CD4-positive, alpha-beta T cell (primary cell): Measurements from ENCODE around the gene AMBRA1. TPM values are rescaled to one million over a fixed set of nuclear protein-coding genes. Genes with fewer than 3 reads are reported as not detected.

ENCODE experiments used
- ATAC-seq: fragments of 200-7000 bp; cut with Tn5 transposase; one replicate; pipeline ENCODE4 v1.10.0; 2022; ENCODE audit warnings: mild to moderate bottlenecking; ENCODE audit not compliant: poor library complexity
- CTCF ChIA-PET: fragments of 350-600 bp; sonication (Branson Sonifier 250); formaldehyde crosslinking; loops from one replicate; lab custom pipeline; 2021; ENCODE audit warnings: antibody characterized with exemption, inconsistent platforms; lab: Charles Lee
- POLR2A ChIA-PET: fragments of 350-600 bp; sonication (Branson Sonifier 250); formaldehyde crosslinking; loops from one replicate; lab custom pipeline; 2021; ENCODE audit warnings: antibody characterized with exemption, inconsistent platforms; lab: Charles Lee
- DNase-seq, 14 experiments: peaks; one replicate each; pipeline ENCODE4 v3.0.0-alpha.2; 2013 to 2020; ENCODE audit warnings: mixed read lengths in 2 of 14
- H3K27ac ChIP-seq, 2 donors: one replicate each; pipeline versions ENCODE4 v1.5.1 to v1.7.0; 2013; ENCODE audit warnings: low read length in 2 of 2, low read depth in 1 of 2, mild to moderate bottlenecking in 1 of 2
- H3K27me3 ChIP-seq, 2 experiments: 1 replicate in 1 of 2; 2 replicates in 1 of 2; pipeline versions ENCODE4 v1.6.1 to v1.7.0; 2013; ENCODE audit warnings: low read length in 2 of 2, control low read depth in 1 of 2, mild to moderate bottlenecking in 1 of 2, moderate library complexity in 1 of 2; ENCODE audit not compliant: insufficient read depth in 2 of 2, control insufficient read depth in 1 of 2
- H3K36me3 ChIP-seq: one replicate; pipeline ENCODE4 v1.6.1; 2013; ENCODE audit warnings: low read length, control low read depth; ENCODE audit not compliant: insufficient read depth
- H3K4me1 ChIP-seq: one replicate; pipeline ENCODE4 v1.6.1; 2013; ENCODE audit warnings: low read length, control low read depth; ENCODE audit not compliant: insufficient read depth
- H3K4me3 ChIP-seq: one replicate; pipeline ENCODE4 v1.5.1; 2013; ENCODE audit warnings: mild to moderate bottlenecking, low read length, moderate library complexity
- H3K9me3 ChIP-seq, 2 experiments: 1 replicate in 1 of 2; 2 replicates in 1 of 2; pipeline versions ENCODE4 v1.6.1 to v1.7.0; 2013; ENCODE audit warnings: low read length in 2 of 2, mild to moderate bottlenecking in 2 of 2, control low read depth in 1 of 2, moderate library complexity in 1 of 2; ENCODE audit not compliant: control insufficient read depth in 1 of 2, insufficient read depth in 1 of 2
- H3K27ac Mint-ChIP-seq: one replicate; pipeline ENCODE4 v1.8.0; 2020; ENCODE audit warnings: mixed read lengths
- H3K27me3 Mint-ChIP-seq: one replicate; pipeline ENCODE4 v1.8.0; 2021; ENCODE audit warnings: mixed read lengths
- H3K36me3 Mint-ChIP-seq: one replicate; pipeline ENCODE4 v1.8.0; 2021; ENCODE audit warnings: low read depth, mixed read lengths
- H3K4me1 Mint-ChIP-seq: one replicate; pipeline ENCODE4 v1.8.0; 2021; ENCODE audit warnings: low read depth, mixed read lengths
- H3K4me3 Mint-ChIP-seq: one replicate; pipeline ENCODE4 v1.8.0; 2020; ENCODE audit warnings: mild to moderate bottlenecking, mixed read lengths
- H3K9me3 Mint-ChIP-seq: one replicate; pipeline ENCODE4 v1.8.0; 2020; ENCODE audit warnings: mixed read lengths
- intact Hi-C, 2 experiments: fragments of 100-400 bp; cut with DNase I in 1 of 2; cut with micrococcal nuclease in 1 of 2; formaldehyde crosslinking; loops; one replicate each; pipeline versions ENCODE4 v1.15.1 to v1.9.0; 2023 to 2025; cut with DNase I, micrococcal nuclease
- total RNA-seq, 174 experiments: library from RNA in 2 of 174; stranded (reverse) in 2 of 174; gene quantifications; one replicate each; pipeline ENCODE4 v1.2.3 and lab custom pipeline; 2021 to 2026
- TF ChIP-seq, protein P1 (sequence below): fragments of 200-600 bp; IDR thresholded peaks from one replicate; pipeline ENCODE4 v1.8.0; 2022; ENCODE audit warnings: antibody characterized with exemption, mild to moderate bottlenecking

The AMBRA1 gene
- total RNA-seq, 2 experiments from 2014 or later, result 29.4 to 31.9 TPM

DNA sequence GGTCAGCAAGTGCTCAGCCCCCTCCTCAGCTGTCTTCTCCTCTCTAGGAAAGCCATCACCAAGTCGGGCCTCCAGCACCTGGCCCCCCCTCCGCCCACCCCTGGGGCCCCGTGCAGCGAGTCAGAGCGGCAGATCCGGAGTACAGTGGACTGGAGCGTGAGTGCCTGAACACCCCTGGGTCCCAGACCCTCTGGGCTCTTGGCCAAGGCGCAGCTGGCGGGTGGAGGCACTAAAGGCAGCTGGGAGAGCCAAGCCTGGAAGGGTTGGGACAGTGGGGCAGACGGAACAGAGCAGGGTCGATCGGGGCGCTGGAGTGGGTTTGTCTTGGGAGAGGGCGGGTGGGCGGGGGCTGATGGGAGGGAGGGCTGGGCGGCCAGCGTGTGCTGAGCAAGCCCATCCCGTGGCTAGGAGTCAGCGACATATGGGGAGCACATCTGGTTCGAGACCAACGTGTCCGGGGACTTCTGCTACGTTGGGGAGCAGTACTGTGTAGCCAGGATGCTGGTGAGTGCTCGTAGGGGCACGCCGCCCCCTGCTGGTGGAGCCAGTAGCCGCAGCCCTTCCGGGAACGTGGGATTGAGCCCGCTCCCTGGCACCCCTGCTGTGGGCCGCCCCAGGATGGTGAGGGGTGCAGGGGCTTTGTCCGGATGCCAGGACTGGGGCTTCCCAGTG is 226.4 kb downstream of the AMBRA1 start:
- DNase-seq, result peak; percentile 62 to 88 (median 74)
- peak overlapping the region; percentile 49 for H3K27ac Mint-ChIP-seq
- H3K4me3 Mint-ChIP-seq, result no peak overlapping the region
- no peak overlapping the region for H3K4me3 ChIP-seq
- H3K4me1 ChIP-seq, result peaks cover 61% of the 10 kb centered on the region
- H3K36me3 ChIP-seq, result peaks cover 83% of the 10 kb centered on the region
- no peak overlapping the region for H3K27ac ChIP-seq
- CTCF ChIA-PET, result interaction anchor here (0.7 to 5.3 kb wide), 6 partner anchors 9 to 124 kb away, joined by 3 to 34 read pairs (median 4); partner anchors contain the start of gene DGKZ
- peaks cover 55% of the 10 kb centered on the region for H3K4me1 Mint-ChIP-seq
- no peaks in the 10 kb centered on the region for H3K9me3 Mint-ChIP-seq
- no peaks in the 10 kb centered on the region for H3K27me3 Mint-ChIP-seq
- H3K9me3 ChIP-seq, result no peaks in the 10 kb centered on the region
- H3K36me3 Mint-ChIP-seq, result peaks cover 69% of the 10 kb centered on the region
- no peaks in the 10 kb centered on the region for H3K27me3 ChIP-seq
- TF ChIP-seq, protein P1, sequence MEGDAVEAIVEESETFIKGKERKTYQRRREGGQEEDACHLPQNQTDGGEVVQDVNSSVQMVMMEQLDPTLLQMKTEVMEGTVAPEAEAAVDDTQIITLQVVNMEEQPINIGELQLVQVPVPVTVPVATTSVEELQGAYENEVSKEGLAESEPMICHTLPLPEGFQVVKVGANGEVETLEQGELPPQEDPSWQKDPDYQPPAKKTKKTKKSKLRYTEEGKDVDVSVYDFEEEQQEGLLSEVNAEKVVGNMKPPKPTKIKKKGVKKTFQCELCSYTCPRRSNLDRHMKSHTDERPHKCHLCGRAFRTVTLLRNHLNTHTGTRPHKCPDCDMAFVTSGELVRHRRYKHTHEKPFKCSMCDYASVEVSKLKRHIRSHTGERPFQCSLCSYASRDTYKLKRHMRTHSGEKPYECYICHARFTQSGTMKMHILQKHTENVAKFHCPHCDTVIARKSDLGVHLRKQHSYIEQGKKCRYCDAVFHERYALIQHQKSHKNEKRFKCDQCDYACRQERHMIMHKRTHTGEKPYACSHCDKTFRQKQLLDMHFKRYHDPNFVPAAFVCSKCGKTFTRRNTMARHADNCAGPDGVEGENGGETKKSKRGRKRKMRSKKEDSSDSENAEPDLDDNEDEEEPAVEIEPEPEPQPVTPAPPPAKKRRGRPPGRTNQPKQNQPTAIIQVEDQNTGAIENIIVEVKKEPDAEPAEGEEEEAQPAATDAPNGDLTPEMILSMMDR, result peak; percentile 97
- intact Hi-C loops, result loop anchor here (1.0 to 5.0 kb wide), 8 partner anchors 15 to 170 kb away; partner anchors contain the start of gene DGKZ (in 1 of the 2)
- POLR2A ChIA-PET, result interaction anchor here (0.8 to 4.4 kb wide), 3 partner anchors 13 to 19 kb away, joined by 5 to 25 read pairs (median 11); partner anchors contain the start of gene DGKZ
- ATAC-seq, result peak; percentile 88

DNA sequence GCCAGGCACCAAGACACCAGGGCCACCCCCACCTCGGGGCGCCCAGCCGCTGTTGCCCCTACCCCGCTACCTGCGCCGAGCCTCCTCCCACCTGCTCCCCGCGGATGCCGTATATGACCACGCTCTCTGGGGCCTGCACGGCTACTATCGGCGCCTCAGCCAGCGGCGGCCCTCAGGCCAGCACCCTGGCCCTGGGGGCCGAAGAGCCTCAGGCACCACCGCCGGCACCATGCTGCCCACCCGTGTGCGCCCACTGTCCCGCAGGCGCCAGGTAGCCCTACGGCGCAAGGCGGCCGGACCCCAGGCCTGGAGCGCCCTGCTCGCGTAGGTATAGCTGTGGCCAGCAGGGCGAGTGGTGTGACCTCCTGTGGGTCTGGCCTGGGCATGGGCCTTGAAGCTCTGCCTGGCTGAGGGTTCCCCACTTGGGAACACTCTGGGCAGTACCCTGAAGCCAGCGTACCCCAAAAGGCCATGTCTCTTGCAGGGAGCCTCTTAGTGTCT is 227.1 kb downstream of the AMBRA1 start:
- POLR2A ChIA-PET, result interaction anchor here (0.8 to 4.4 kb wide), 3 partner anchors 13 to 18 kb away, joined by 5 to 25 read pairs (median 11); partner anchors contain the start of gene DGKZ
- peaks cover 60% of the 10 kb centered on the region for H3K4me1 Mint-ChIP-seq
- peaks cover 82% of the 10 kb centered on the region for H3K36me3 ChIP-seq

DNA sequence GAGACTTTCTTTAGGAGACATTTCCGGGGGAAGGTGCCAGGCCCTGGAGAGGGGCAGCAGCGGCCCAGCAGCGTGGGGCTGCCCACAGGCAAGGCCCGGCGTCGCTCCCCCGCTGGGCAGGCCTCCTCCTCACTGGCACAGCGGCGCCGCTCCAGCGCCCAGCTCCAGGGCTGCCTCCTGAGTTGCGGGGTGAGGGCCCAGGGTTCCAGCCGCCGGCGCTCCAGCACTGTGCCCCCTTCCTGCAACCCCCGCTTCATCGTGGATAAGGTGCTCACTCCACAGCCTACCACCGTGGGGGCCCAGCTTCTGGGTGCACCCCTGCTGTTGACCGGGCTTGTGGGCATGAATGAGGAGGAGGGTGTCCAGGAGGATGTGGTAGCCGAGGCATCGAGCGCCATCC is 227.6 kb downstream of the AMBRA1 start:
- Histone ChIP-seq H3K27me3 (no peaks in the 10 kb centered on the region), H3K36me3 (peaks cover 77% of the 10 kb centered on the region), H3K9me3 (no peaks in the 10 kb centered on the region), H3K27ac (no peak overlapping the region), H3K4me3 (no peak overlapping the region), H3K4me1 (peaks cover 72% of the 10 kb centered on the region)
- Mint-ChIP-seq H3K9me3 (no peaks in the 10 kb centered on the region), H3K36me3 (peaks cover 58% of the 10 kb centered on the region), H3K27ac (no peak overlapping the region), H3K27me3 (no peaks in the 10 kb centered on the region), H3K4me1 (peaks cover 65% of the 10 kb centered on the region), H3K4me3 (no peak overlapping the region)
- POLR2A ChIA-PET, result interaction anchor here (0.6 to 4.4 kb wide), 4 partner anchors 14 to 85 kb away, joined by 3 to 25 read pairs (median 8); partner anchors contain the start of gene DGKZ
- no peak for ATAC-seq
- DNase-seq, result no peak
- CTCF ChIA-PET, result interaction anchor here (1.1 to 5.3 kb wide), 3 partner anchors 9 to 18 kb away, joined by 3 to 34 read pairs (median 32); partner anchors contain the start of gene DGKZ
- intact Hi-C loops, result loop anchor here (2.0 to 5.0 kb wide), 5 partner anchors 49 to 171 kb away; no protein-coding TSS in a partner anchor
- TF ChIP-seq, protein P1, result no peak

More for the DNA sequence above, 227.1 kb downstream of the AMBRA1 start:
- Mint-ChIP-seq H3K27me3 (no peaks in the 10 kb centered on the region), H3K4me3 (no peak overlapping the region), H3K36me3 (peaks cover 62% of the 10 kb centered on the region), H3K9me3 (no peaks in the 10 kb centered on the region), H3K27ac (no peak overlapping the region)
- intact Hi-C loops, result loop anchor here (1.0 to 5.0 kb wide), 8 partner anchors 14 to 171 kb away; partner anchors contain the start of gene DGKZ (in 1 of the 2)
- H3K9me3 ChIP-seq, result no peaks in the 10 kb centered on the region
- peaks cover 68% of the 10 kb centered on the region for H3K4me1 ChIP-seq
- H3K27ac ChIP-seq, result no peak overlapping the region
- DNase-seq (no peak), ATAC-seq (no peak)
- no peak overlapping the region for H3K4me3 ChIP-seq
- H3K27me3 ChIP-seq, result no peaks in the 10 kb centered on the region
- CTCF ChIA-PET, result interaction anchor here (0.8 to 5.3 kb wide), 5 partner anchors 9 to 124 kb away, joined by 3 to 34 read pairs (median 5); partner anchors contain the start of gene DGKZ
- TF ChIP-seq, protein P1, result no peak
